BJ (cell line): Measurements from ENCODE around the gene SAMD14. TPM values are rescaled to one million over a fixed set of nuclear protein-coding genes. Genes with fewer than 3 reads are reported as not detected.

Experiments
- CTCF ChIA-PET: fragments of 350-600 bp; formaldehyde crosslinking; extraction: SDS; loops from one replicate; lab custom pipeline; 2021; ENCODE audit warnings: antibody characterized with exemption, inconsistent platforms; lab: Yijun Ruan, JAX
- POLR2A ChIA-PET: fragments of 300-600 bp; sonication (Branson Sonifier 250); formaldehyde crosslinking; extraction: SDS; loops from one replicate; lab custom pipeline; 2021; ENCODE audit warnings: antibody characterized with exemption; lab: Charles Lee
- DNase-seq: peaks from one replicate; pipeline ENCODE4 v3.0.0-alpha.2; 2011; ENCODE audit warnings: low read depth
- H3K27me3 ChIP-seq: 2 replicates; pipeline ENCODE4 v1.6.0; 2011; ENCODE audit warnings: low read length; ENCODE audit not compliant: control insufficient read depth, insufficient read depth
- H3K36me3 ChIP-seq: 2 replicates; pipeline ENCODE4 v1.5.1; 2011; ENCODE audit warnings: low read length; ENCODE audit not compliant: control insufficient read depth, insufficient read depth
- H3K4me3 ChIP-seq: 2 replicates; pipeline ENCODE4 v1.5.1; 2011; ENCODE audit warnings: low read depth, mild to moderate bottlenecking, control low read depth, low read length
- polyA plus RNA-seq: library from polyadenylated mRNA; depleted of rRNA; stranded (reverse); fragments of >200 nt; gene quantifications from 2 replicates; pipeline ENCODE4 v1.2.3, GENCODE V29; 2011
- TF ChIP-seq, protein P1 (sequence below): IDR thresholded peaks from 2 replicates; pipeline ENCODE4 v1.5.1; 2011; ENCODE audit warnings: low read depth, mild to moderate bottlenecking, control low read depth, inconsistent platforms, low read length, moderate library complexity; ENCODE audit not compliant: insufficient read depth

SAMD14 gene
- polyA plus RNA-seq, 1 experiment: 5.3 TPM

DNA sequence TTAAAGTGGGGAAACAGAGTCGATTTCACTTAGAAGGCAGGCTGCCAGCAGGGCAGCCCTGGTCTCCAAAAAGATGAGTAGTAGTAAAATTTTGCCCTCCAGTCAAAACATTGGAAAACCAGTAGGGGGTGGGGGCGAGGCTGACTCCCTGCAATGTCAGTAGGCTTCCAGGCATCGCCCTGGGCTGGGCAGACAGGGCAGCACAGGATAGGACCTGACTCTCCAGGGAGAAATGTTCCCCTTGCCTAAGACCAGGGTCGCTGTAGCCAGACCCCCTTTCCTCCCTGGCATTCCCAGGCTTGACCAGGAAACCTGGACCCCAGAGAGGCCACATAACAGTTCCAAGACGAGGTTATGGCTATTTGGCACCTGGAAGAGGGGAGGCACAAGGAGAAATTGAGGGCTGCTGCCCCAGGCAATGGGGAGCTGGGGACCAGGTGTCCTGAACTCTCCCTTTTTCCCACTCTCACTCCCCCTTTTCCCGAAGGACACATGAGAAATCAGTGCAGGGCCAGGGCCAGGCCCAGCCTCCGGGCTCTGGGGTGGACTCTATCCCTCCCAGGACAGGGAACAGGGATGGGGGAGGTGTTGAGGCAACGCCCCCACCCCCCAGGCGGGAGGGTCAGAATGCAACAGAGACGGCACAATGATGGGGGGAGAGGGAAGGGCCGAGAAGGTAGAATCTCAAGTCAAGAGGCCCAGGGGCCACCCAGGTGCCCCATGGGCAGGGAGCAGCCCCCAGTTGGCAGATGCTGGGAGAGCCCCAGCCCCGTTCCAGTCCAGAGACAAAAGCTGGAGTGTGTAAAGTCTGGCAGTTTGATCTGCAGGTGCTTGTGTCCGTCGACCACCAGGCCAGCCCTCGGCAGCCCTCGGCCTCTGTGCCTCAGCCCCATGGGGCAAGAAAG lies 4.5 kb upstream of the SAMD14 start:
- TF ChIP-seq, protein P1, sequence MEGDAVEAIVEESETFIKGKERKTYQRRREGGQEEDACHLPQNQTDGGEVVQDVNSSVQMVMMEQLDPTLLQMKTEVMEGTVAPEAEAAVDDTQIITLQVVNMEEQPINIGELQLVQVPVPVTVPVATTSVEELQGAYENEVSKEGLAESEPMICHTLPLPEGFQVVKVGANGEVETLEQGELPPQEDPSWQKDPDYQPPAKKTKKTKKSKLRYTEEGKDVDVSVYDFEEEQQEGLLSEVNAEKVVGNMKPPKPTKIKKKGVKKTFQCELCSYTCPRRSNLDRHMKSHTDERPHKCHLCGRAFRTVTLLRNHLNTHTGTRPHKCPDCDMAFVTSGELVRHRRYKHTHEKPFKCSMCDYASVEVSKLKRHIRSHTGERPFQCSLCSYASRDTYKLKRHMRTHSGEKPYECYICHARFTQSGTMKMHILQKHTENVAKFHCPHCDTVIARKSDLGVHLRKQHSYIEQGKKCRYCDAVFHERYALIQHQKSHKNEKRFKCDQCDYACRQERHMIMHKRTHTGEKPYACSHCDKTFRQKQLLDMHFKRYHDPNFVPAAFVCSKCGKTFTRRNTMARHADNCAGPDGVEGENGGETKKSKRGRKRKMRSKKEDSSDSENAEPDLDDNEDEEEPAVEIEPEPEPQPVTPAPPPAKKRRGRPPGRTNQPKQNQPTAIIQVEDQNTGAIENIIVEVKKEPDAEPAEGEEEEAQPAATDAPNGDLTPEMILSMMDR: no peak; the same call in 1 of the 2 replicates
- H3K27me3 ChIP-seq: no peaks in the 10 kb centered on the region
- ChIA-PET POLR2A (no interaction called here), CTCF (interaction anchor here (3.4 kb wide), 1 partner anchor 12 kb away, joined by 20 read pairs; no protein-coding TSS in a partner anchor)
- no peak overlapping the region for H3K4me3 ChIP-seq
- peaks cover 42% of the 10 kb centered on the region for H3K36me3 ChIP-seq
- DNase-seq: no peak

GRCh38 chr17:50133769-50134099 lies 3.8 kb upstream of the SAMD14 start:
- DNase-seq: no peak
- no peak overlapping the region for H3K4me3 ChIP-seq
- TF ChIP-seq, protein P1: no peak
- H3K27me3 ChIP-seq: no peaks in the 10 kb centered on the region
- H3K36me3 ChIP-seq: peaks cover 35% of the 10 kb centered on the region
- CTCF ChIA-PET: no interaction called here
- POLR2A ChIA-PET: no interaction called here

- H3K4me3 ChIP-seq: no peak overlapping the region
- no peak for DNase-seq
- no peaks in the 10 kb centered on the region for H3K27me3 ChIP-seq
- TF ChIP-seq, protein P1: no peak
- POLR2A ChIA-PET: no interaction called here
- CTCF ChIA-PET: interaction anchor here (0.9 to 2.4 kb wide), 7 partner anchors 12 to 164 kb away, joined by 3 to 12 read pairs (median 6); no protein-coding TSS in a partner anchor
- H3K36me3 ChIP-seq: peaks cover 31% of the 10 kb centered on the region
These were observed 3.2 kb upstream of the SAMD14 start for GRCh38 chr17:50133028-50133768.

DNA sequence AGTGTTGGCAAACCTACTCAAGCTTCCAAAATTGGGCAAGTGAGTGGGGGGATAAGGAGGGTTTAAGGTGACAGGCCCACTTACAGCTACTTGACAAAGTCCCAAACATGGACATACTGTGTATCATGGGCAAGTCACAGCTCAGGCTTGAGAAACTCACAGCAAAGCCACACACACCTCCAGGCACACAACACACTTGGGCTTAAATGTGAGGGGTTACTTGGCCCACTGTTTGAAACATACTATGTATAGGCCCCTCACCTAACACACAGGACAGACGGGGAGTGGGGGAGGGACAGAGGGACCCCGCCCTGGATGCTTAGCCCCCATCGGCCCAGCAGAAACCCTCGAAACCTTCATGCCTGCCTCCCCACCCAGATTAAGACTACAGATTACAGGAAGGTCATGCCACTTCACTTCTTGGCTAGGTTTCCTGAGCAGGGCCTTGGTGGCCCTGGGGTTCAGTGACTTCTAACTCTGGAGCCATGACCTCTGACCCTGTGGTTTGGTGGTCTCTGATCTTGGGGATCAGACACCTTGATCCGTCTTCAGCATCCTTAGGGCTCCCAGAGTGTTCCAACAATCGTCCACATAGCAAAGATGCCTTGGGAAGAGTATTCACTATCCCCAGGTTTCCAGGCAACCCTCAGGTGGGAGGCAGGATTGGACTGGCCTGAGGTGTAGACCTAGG lies 2.3 kb upstream of the SAMD14 start:
- CTCF ChIA-PET: interaction anchor here (0.9 to 2.4 kb wide), 7 partner anchors 13 to 165 kb away, joined by 3 to 12 read pairs (median 6); no protein-coding TSS in a partner anchor
- TF ChIP-seq, protein P1: no peak

More for the DNA sequence above, 2.3 kb upstream of the SAMD14 start:
- no peaks in the 10 kb centered on the region for H3K27me3 ChIP-seq
- no peak overlapping the region for H3K4me3 ChIP-seq
- peaks cover 22% of the 10 kb centered on the region for H3K36me3 ChIP-seq
- POLR2A ChIA-PET: no interaction called here
- no peak for DNase-seq
